Muscle layer of colon (tissue), 2 donors: Measurements from ENCODE around the gene NUDT5.

ENCODE experiments used
- H3K27ac ChIP-seq: one replicate; pipeline ENCODE4 v1.7.0; 2013; ENCODE audit warnings: low read depth, mild to moderate bottlenecking, low read length, moderate library complexity
- H3K27me3 ChIP-seq, 2 donors: one replicate each; pipeline ENCODE4 v1.7.0; 2013; ENCODE audit warnings: low read length in 2 of 2, mild to moderate bottlenecking in 2 of 2; ENCODE audit not compliant: insufficient read depth in 2 of 2, control insufficient read depth in 1 of 2
- H3K36me3 ChIP-seq: one replicate; pipeline ENCODE4 v1.7.0; 2013; ENCODE audit warnings: mild to moderate bottlenecking, low read length; ENCODE audit not compliant: insufficient read depth
- H3K4me1 ChIP-seq: one replicate; pipeline ENCODE4 v1.7.0; 2013; ENCODE audit warnings: mild to moderate bottlenecking, low read length; ENCODE audit not compliant: insufficient read depth
- H3K4me3 ChIP-seq, 2 donors: one replicate each; pipeline ENCODE4 v1.7.0; 2013; ENCODE audit warnings: low read length in 2 of 2, low read depth in 1 of 2, mild to moderate bottlenecking in 1 of 2, moderate library complexity in 1 of 2
- H3K9ac ChIP-seq: one replicate; pipeline ENCODE4 v1.7.0; 2013; ENCODE audit warnings: low read length
- H3K9me3 ChIP-seq: one replicate; pipeline ENCODE4 v1.7.0; 2013; ENCODE audit warnings: mild to moderate bottlenecking, low read length
- donor health status: abdominal sarcoma.
- donor health status: Adenocarcinoma of cecum.

The NUDT5 gene

DNA sequence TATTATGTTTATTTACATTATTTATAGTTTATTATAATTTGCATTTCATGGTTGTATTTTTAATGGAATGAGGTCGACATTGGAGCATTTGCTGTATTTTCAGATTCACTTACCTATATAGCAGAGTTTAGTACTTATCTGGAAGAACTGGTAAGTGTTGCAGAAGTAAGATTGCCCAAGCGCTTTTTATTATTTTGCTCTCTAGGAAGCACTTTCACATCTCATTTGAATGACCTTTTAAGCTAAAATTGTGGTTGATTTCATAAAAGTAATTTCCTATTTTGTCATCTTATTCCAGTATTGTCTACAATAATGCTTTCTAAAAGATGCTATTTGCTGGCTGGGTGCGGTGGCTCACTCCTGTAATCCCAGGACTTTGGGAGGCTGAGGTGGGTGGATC, 37.6 kb downstream of the NUDT5 start:
- no peaks in the 10 kb centered on the region for H3K4me1 ChIP-seq
- H3K36me3 ChIP-seq: peaks cover 38% of the 10 kb centered on the region
- no peak overlapping the region for H3K9ac ChIP-seq
- no peaks in the 10 kb centered on the region for H3K27me3 ChIP-seq
- H3K4me3 ChIP-seq: no peak overlapping the region
- no peaks in the 10 kb centered on the region for H3K9me3 ChIP-seq
- H3K27ac ChIP-seq: no peak overlapping the region

DNA sequence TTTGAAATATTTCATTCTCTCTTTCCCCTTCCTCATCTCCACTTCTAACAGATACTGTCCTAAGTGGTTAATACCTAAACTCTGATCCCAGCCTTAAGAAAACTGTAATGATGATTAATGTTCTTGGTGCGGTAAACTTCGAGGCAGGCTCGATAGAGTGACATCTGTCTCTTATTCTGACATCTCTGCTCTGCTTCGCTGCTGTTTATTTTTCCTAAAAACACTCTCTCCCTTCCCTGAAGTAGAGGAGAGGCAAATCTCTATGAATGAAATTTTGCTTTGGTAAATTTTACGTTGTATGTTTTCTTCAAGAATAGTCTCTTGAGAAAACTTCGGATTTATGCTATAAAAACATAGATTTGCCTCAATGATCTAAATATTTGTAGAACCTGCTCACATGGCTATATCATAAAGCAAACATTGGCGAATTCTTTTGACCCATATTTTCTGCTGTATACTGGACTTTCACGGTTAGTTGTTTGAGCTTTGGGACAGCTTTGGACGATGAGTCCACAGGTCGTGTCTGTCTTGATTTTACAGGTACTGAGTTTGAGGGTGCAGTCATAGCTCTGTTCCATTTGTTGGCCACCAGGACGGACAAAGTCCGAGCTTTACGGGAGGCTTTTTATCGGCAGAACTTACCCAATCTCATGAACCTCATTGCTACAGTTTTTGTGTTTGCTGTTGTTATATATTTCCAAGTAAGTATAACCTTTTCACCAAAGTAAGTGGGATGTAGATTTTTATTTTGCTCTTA, 39.1 kb downstream of the NUDT5 start:
- H3K9me3 ChIP-seq: no peaks in the 10 kb centered on the region
- H3K4me1 ChIP-seq: no peaks in the 10 kb centered on the region
- no peak overlapping the region for H3K27ac ChIP-seq
- no peak overlapping the region for H3K9ac ChIP-seq
- H3K27me3 ChIP-seq: no peaks in the 10 kb centered on the region
- H3K36me3 ChIP-seq: peaks cover 23% of the 10 kb centered on the region
- H3K4me3 ChIP-seq: no peak overlapping the region

DNA sequence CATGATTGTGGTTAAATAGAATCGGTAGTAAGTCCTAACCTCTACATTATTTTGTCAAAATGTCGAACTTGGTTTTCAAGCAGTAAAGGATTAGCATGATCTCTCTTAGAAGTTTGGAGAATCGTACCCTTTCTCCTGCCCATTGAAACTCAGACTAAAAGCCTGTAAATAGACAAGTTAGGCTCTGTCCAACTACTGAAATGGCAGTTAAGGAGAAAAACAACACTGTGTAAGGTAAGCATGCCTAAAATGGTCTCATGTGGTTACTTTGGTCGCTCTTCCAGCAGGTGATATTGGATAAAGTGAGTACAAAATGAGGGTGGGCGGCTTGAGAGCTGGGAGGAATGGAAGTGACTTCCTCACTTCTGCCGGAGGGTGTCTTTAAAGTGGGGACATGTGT, 41.2 kb downstream of the NUDT5 start:
- no peaks in the 10 kb centered on the region for H3K9me3 ChIP-seq
- no peak overlapping the region for H3K4me3 ChIP-seq
- H3K9ac ChIP-seq: no peak overlapping the region
- H3K4me1 ChIP-seq: no peaks in the 10 kb centered on the region
- peaks cover 20% of the 10 kb centered on the region for H3K36me3 ChIP-seq
- H3K27me3 ChIP-seq: no peaks in the 10 kb centered on the region
- H3K27ac ChIP-seq: no peak overlapping the region

DNA sequence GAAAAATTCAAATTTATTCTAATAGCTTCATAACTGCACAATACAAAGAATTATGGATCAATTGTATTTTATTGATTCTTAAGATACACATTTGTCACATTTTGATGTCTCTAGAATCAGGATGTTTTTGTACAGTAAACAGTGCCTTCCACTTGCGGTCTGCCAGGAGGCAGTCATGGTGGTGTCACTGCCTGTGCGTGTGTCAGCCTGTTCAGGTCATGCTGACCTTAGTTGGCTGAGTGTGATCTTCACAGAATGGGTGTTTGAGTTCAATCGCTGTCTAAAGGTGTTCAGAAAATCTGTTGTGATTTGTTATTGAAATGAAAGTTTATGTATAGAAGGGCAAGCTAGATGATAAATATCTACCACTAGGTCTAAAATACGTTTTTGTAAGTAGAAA, 45.5 kb downstream of the NUDT5 start:
- peaks cover 13% of the 10 kb centered on the region for H3K36me3 ChIP-seq
- no peaks in the 10 kb centered on the region for H3K9me3 ChIP-seq
- no peak overlapping the region for H3K27ac ChIP-seq
- H3K4me3 ChIP-seq: no peak overlapping the region
- no peak overlapping the region for H3K9ac ChIP-seq
- H3K4me1 ChIP-seq: no peaks in the 10 kb centered on the region
- no peaks in the 10 kb centered on the region for H3K27me3 ChIP-seq

DNA sequence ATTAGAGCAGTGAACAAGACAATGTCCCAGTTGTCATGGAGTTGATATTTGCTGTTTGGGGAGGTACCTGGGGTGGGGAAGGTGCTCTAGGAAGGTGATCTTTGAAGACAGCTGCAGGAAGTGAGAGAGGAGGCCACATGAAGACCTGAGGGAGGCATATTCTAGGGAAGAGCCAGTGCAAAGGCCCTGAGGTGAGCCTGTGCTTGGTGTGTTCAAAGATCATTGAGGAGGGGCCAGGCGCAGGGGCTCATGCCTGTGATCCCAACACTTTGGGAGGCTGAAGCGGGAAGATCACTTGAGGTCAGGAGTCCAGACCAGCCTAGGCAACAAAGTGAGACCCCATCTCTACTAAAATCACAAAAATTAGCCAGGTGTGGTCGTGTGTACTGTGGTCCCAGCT, 51.2 kb downstream of the NUDT5 start:
- Histone ChIP-seq H3K9ac (no peak overlapping the region), H3K4me1 (no peaks in the 10 kb centered on the region), H3K4me3 (no peak overlapping the region), H3K27ac (no peak overlapping the region), H3K9me3 (no peaks in the 10 kb centered on the region), H3K27me3 (no peaks in the 10 kb centered on the region), H3K36me3 (peaks cover 31% of the 10 kb centered on the region)

DNA sequence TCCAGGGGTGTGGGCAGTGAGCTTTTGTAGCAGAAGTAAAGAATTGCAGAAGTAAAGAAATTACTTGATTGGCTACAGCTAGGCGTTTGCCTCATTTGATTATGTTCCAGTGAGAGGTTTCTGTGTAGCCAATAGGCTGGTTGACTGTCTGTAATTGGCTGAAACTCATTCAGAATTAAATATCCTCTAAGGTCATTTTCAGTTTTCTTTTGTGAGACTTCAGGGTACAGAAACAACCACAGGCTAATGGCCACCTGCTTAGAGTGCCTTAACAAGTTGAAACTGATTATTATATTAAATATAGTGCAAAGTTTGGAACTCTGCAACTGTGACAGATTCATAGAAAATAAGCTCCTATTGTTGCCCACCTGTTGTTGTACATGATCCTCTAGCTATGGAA, 55.7 kb downstream of the NUDT5 start:
- Histone ChIP-seq H3K27me3 (no peaks in the 10 kb centered on the region), H3K4me3 (no peak overlapping the region), H3K4me1 (no peaks in the 10 kb centered on the region), H3K9ac (no peak overlapping the region), H3K36me3 (peaks cover 44% of the 10 kb centered on the region), H3K9me3 (no peaks in the 10 kb centered on the region), H3K27ac (no peak overlapping the region)

DNA sequence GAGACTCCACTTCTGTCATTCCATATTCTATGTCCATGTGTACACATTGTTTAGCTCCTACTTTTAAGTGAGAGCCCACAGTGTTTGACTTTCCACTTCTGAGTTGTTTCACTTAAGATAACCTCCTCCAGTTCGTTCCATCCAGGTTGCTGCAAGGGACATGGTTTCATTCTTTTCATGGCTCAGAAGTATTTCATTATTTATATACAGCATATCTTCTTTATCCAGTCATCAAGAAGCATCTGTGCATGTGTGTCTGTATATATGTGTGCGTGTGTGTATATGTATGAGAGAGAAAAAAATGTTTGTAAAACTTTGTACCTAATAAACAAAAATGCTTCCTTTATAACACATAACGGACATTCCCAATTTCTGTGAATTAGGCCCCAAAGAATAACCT, 60.1 kb downstream of the NUDT5 start:
- peaks cover 19% of the 10 kb centered on the region for H3K36me3 ChIP-seq
- no peak overlapping the region for H3K4me3 ChIP-seq
- no peaks in the 10 kb centered on the region for H3K4me1 ChIP-seq
- H3K9me3 ChIP-seq: no peaks in the 10 kb centered on the region
- no peak overlapping the region for H3K9ac ChIP-seq
- no peak overlapping the region for H3K27ac ChIP-seq
- no peaks in the 10 kb centered on the region for H3K27me3 ChIP-seq

DNA sequence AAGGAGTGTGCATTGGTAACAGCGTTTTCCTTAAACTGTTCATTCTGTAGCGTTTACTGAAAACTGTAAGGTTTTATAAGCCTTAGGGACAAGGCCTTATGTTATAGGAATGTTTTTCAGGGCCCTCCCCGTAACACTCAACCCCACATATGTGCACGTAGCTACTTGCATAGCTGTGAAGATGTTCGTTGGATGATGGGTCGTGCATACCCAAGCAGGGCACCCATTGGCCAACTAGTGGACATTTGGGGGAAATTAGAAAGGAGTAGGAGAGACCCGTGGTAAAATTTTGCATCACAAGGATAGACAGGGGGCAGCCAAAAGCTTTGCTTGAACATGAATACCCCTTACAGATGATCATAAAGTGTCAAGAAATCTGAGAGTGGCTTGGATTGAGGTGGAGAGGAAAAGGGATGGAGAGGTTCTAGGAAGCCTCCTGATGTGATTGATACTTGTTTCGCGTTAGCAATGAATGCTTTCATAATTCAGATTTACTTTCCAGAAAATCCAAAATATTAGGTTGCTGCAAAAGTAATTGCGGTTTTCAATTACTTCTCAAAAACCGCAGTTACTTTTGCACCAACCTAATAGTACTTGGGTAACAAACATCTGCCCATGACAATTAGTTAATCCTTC, 65.3 kb downstream of the NUDT5 start:
- Histone ChIP-seq H3K9ac (no peak overlapping the region), H3K4me3 (peak overlapping the region; percentile 69 to 83), H3K4me1 (no peaks in the 10 kb centered on the region), H3K27ac (peak overlapping the region; percentile 90), H3K36me3 (no peaks in the 10 kb centered on the region), H3K27me3 (no peaks in the 10 kb centered on the region), H3K9me3 (no peaks in the 10 kb centered on the region)

DNA sequence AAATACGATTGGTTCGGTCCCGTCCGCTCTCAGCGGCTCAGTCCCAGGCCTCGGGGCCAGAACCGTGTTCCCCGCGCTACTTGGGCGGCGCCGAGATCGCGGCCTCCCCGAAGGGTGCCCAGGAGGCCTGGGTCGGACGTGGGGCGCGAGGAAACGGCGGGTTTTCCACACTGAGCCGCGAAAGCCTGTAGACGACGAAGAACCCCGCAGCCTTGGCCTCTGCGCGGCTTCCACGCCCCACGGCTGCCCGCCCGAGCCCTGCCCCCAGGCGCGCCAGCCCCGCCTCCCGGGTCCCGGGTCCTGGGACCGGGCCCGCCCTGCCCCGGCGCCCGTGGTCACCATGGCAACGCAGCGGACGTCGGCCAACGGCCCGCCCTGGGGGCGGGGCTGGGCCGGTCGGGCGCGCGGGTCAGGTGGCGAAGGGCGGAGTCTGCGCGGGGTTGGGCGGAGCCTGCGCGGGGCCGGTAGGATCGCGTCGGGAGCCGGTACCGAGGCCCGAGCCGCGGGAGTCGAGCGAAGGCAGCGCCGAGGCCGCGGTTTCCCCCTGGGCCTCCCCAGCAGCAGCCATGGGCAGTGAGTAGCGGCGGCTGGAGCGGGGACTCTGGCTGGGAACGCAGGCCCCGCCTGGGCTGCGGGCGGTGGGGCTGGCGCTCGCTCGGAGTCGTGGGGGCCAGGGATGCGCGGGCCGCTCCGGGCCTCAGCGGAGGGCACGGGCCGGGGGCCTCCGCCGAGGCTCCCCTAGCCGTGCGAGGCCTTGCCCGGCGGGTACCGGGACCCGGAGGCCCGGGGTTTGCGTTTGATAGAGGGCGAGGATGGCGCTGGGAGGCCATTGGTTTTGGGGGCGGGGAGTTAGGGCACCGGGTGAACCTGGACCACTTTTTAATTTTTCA, 66.2 kb downstream of the NUDT5 start, which contains the start of gene SEC61A2:
SEC61A2 (plus strand) TSS at position 456 of the 890 bp plus-strand sequence; CDS start at position 567, 111 bp downstream.
- no peaks in the 10 kb centered on the region for H3K9me3 ChIP-seq
- peak within 1 kb of the TSS; percentile 33 for H3K9ac ChIP-seq
- H3K4me3 ChIP-seq: peak within 1 kb of the TSS; percentile 69 to 83
- H3K4me1 ChIP-seq: no peaks in the 10 kb centered on the region
- H3K36me3 ChIP-seq: no peaks in the 10 kb centered on the region
- H3K27ac ChIP-seq: peak within 1 kb of the TSS; percentile 90
- H3K27me3 ChIP-seq: no peaks in the 10 kb centered on the region

DNA sequence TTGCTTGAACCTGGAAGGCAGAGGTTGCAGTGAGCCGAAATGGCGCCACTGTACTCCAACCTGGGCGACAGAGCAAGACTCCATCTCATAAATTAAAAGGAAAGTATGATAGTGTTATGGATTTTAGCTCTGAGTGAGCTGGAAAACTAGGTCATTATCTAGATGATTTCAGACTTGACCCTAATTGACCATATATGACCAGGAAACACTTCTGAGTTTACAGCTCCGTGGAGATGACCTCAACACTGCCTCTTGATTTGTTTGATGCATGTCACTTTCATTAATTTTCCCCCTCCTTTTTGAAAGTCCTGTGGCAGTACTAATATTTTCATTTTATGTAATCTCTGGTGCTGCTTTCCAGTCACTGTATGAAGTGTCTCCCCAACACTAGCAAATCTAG, 74.0 kb downstream of the NUDT5 start:
- H3K36me3 ChIP-seq: peaks cover 11% of the 10 kb centered on the region
- no peak overlapping the region for H3K27ac ChIP-seq
- H3K9me3 ChIP-seq: no peaks in the 10 kb centered on the region
- no peaks in the 10 kb centered on the region for H3K27me3 ChIP-seq
- no peak overlapping the region for H3K4me3 ChIP-seq
- no peaks in the 10 kb centered on the region for H3K4me1 ChIP-seq
- no peak overlapping the region for H3K9ac ChIP-seq
